HL-60 (cell line): ENCODE measurements around the gene AHRR.
"Not testable (repeated sequence)": the region's sequence is repeated elsewhere in the genome, so short reads cannot be mapped to it uniquely, and the experiment has no call there.

Experiments used
- DNase-seq, 2 experiments: peaks; one replicate each; pipeline ENCODE4 v3.0.0-alpha.2; 2010 to 2020; ENCODE audit warnings: low read depth in 1 of 2, low spot score in 1 of 2
- H3K27ac ChIP-seq: fragments of 250-450 bp; sonication (Bioruptor Pico); replicated peaks from 2 replicates; pipeline ENCODE4 v1.5.1; 2020; ENCODE audit warnings: mild to moderate bottlenecking, moderate library complexity
- H3K27me3 ChIP-seq: fragments of 250-450 bp; sonication (Bioruptor Pico); 2 replicates; pipeline ENCODE4 v1.5.1; 2021; ENCODE audit warnings: mild to moderate bottlenecking, moderate library complexity; ENCODE audit not compliant: insufficient read depth, poor library complexity, severe bottlenecking
- H3K4me3 ChIP-seq: replicated peaks from 2 replicates; pipeline ENCODE4 v1.5.1; 2011; ENCODE audit warnings: mild to moderate bottlenecking, control low read depth, low read length; ENCODE audit not compliant: insufficient read depth
- CTCF ChIP-seq: IDR thresholded peaks from one replicate; pipeline ENCODE4 v1.5.1; 2011; ENCODE audit warnings: low read length, control low read depth, inconsistent platforms; ENCODE audit not compliant: insufficient read depth
- GABPA ChIP-seq: IDR thresholded peaks from 2 replicates; pipeline ENCODE4 v1.6.1; 2012; ENCODE audit warnings: low read depth
- POLR2AphosphoS5 ChIP-seq: IDR thresholded peaks from 2 replicates; pipeline ENCODE4 v1.6.1; 2012; ENCODE audit warnings: low read depth
- REST ChIP-seq: IDR thresholded peaks from 2 replicates; pipeline ENCODE4 v1.6.1; 2012; ENCODE audit warnings: low read depth; ENCODE audit not compliant: insufficient replicate concordance
- SPI1 ChIP-seq: IDR thresholded peaks from 2 replicates; pipeline ENCODE4 v1.6.1; 2012; ENCODE audit warnings: low read depth, mild to moderate bottlenecking, borderline replicate concordance
- long read RNA-seq: library from polyadenylated mRNA; unstranded; transcript quantifications from one replicate; pipeline ENCODE4 v2.0.0, GENCODE V29; 2020

AHRR gene
- long read RNA-seq, partial matches to known transcripts: 12 of 133 reads
- long read RNA-seq, other reads (novel, unspliced or antisense): 119 of 133 reads

- DNase-seq: peak in 1 of 2 experiments; percentile 64
- no peaks in the 10 kb centered on the region for H3K27me3 ChIP-seq
- peak within 1 kb of the TSS; percentile 89 for H3K27ac ChIP-seq
- TF ChIP-seq POLR2AphosphoS5 (no peak; the same call in 1 of the 2 replicates), GABPA (no peak), CTCF (no peak), SPI1 (no peak), REST (no peak)
- peak within 1 kb of the TSS; percentile 50 for H3K4me3 ChIP-seq
These were observed at the start of gene AHRR for GRCh38 chr5:321230-321725. AHRR (plus strand) TSS chr5:321714; CDS start chr5:343903, 22,189 bp downstream.

GRCh38 chr5:271828-272167 is 49.7 kb upstream of the AHRR start:
- H3K27me3 ChIP-seq, DNase-seq: not testable (repeated sequence)
- H3K4me3 ChIP-seq: peak overlapping the region; percentile 85
- peak overlapping the region; percentile 73 for H3K27ac ChIP-seq

- H3K27ac ChIP-seq, DNase-seq, H3K27me3 ChIP-seq: not testable (repeated sequence)
- peak overlapping the region; percentile 22 for H3K4me3 ChIP-seq
These were observed 48.4 kb upstream of the AHRR start for GRCh38 chr5:273091-273490.

- not testable (repeated sequence) for H3K27me3 ChIP-seq, DNase-seq, H3K27ac ChIP-seq
- H3K4me3 ChIP-seq: peak overlapping the region; percentile 22
These were observed 48.0 kb upstream of the AHRR start for GRCh38 chr5:273491-273890.

GRCh38 chr5:274346-274745 is 47.2 kb upstream of the AHRR start:
- H3K27me3 ChIP-seq, H3K27ac ChIP-seq, DNase-seq, H3K4me3 ChIP-seq: not testable (repeated sequence)

- no peak overlapping the region for H3K4me3 ChIP-seq
- H3K27me3 ChIP-seq: no peaks in the 10 kb centered on the region
- H3K27ac ChIP-seq: no peak overlapping the region
- DNase-seq: no peak
- no peak for TF ChIP-seq CTCF
- TF ChIP-seq REST: no peak
- no peak for TF ChIP-seq POLR2AphosphoS5
- TF ChIP-seq GABPA: no peak
- TF ChIP-seq SPI1: no peak
These were observed 42.9 kb upstream of the AHRR start for GRCh38 chr5:278646-279045.

- not testable (repeated sequence) for H3K27ac ChIP-seq, H3K4me3 ChIP-seq, DNase-seq, H3K27me3 ChIP-seq
These were observed 42.4 kb upstream of the AHRR start for GRCh38 chr5:279051-279665.
